Activated T-cell treated with anti-CD3 and anti-CD28 coated beads for 4 hours (primary cell): ENCODE measurements around the gene C19orf44.

Experiments used
- DNase-seq: peaks from one replicate; pipeline ENCODE4 v3.0.0-alpha.2; 2020

C19orf44 gene

DNA sequence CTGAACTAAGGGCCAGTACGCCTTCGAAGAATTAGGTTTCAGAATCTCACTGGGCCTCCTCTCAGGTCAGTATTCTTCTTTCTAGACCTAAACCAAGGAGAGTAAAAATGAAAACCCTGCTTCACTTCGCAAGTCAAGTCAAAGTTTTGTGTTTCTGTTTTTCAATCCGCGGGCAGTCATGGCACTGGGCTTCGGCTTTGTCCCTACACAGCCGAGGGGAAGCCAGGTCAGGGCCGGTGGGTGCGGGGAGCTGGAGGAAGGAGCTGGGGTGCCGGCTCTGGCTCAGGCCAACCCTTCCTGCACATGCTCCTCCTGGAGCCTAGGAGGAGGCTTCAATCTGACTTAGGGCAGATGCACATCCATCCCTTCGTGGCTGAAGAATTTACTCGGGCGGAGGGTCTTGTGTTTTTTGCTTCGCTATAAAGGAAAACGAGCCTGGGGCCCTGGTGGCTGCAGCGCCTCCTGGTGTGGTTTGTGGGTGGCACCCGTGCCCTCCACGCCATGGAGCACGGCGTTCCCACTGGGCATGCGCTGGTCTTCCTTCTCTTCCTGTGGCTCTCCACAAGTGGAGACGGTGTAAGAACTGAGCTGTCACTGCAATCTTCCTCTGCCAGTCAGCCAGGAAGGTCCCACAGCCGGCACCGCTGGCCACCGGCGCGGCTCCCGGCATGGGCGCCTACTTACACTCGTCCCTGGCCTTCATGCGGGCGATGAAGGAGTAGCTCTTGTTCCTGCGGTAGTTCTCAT, 22.5 kb downstream of the C19orf44 start:
- DNase-seq: no peak

DNA sequence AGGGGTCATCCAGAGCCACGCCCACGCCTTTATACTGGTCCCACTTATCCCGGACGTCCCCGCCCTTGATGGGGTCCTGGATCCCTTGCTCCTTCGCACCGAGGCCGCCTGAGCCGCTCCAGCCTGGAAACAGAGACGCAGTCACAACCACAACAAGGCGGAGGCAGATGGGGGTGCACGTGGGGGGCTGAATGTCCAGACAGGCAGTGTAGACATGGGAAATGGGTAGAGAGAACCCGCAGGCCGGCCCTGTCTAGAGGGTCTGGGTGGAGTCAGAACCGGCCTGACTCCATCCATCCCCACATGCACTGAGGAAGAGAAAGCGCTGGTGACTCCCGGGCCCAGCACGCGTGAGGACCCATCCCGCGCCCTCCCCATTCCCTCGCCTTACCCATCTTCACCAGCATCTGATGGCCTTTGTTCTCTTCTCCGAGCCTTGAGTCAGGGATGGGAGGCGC, 23.1 kb downstream of the C19orf44 start:
- DNase-seq: no peak

DNA sequence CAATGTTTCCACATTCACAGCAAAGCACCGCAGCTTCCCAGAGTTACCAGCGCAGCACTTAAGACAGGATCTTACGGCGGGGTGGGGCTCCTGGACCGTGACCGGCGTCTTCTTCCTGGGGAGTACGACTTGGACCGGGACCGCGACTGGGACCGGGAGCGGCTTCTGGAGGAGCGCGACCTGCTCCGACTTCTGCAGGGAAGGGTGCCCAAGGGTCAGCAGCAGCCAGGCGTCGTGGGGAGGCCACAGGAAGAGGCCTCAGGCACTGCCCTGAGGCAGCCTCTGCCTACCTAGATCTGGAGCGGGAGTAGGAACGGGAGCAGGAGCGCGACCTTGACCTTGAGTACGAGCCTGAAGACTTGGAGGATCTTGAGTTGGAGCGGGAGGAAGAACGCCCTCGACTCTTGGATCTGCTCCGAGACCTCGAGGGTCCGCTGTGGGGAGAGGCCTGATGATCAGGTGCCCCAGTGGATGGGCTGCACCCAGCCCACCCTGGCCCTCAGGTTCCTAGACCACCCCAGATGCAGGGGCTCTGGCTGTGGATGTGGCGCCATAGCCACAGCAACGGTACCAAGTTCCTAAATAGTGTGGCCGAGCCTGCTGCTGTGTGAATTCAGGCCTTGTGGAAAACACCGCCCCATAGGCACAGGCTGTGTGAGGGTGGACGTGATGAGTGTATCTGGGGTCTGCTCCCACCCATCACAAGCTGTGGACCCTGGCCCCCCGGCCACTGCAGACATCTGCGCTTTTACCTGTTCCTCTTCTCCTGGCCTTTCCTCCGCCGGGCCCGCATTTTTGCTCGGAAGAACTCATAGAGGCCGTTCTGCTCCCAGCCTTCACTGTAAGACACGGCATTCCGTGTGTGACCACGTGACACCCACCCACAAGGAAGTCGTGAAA, 24.1 kb downstream of the C19orf44 start:
- DNase-seq: no peak

DNA sequence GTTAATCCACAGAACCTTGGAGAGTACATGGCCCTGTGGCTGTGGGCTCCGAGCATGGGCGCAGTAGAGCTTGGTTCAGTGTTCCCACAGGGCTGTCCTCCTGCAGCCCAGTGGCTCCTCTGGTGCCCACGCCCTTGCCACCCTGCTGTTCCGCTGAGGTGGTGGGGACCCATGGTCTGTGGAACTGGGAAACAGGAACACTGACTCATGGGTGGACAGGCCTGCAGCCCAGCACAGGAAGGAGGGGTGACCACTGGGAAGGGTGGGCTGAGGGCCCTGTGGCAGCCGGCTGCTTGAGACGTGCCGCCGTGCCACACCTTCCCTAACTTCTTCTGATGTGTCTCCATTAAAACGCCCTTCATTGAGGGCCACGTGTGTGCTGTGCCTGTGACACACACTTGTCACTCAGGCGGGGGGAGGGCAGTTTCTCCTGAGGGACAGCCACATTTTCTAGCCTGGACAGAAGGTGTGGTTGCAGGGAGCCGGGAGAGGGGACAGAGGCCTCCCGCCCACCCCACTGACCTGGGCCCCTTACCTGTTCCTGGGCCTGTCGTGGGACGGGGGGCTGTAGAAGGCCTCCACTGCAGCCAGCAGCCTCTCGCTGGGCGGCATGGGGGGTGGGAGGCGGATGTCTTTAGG, 24.9 kb downstream of the C19orf44 start:
- DNase-seq: no peak

DNA sequence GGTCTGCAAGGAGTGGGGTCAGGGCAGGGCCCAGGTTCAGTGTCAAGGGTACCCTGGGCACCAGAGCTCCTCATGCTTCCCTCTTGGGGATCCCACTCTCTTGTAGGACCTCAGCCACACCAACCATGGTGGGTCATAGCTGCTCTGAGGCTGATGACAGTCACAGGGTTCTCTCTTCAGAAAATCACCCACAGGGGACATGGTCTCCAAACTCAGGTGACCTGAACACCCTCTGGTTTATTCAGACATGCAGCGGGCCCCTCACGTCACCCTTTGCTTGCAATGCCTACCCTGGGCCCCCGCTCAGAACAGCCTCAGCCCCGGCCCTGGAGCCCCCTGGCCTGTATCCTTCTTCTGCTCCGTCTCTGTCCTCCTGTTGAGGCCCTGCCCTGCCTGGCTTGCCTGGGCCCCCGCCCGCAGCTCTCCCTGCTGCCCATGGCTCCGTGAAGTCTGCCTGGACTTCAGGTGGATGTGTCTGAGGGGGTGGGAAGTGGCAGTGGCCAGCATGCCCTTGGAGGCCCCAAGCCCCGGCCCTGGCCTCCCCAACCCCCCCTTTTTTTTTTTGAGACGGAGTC, 25.6 kb downstream of the C19orf44 start:
- DNase-seq: no peak

DNA sequence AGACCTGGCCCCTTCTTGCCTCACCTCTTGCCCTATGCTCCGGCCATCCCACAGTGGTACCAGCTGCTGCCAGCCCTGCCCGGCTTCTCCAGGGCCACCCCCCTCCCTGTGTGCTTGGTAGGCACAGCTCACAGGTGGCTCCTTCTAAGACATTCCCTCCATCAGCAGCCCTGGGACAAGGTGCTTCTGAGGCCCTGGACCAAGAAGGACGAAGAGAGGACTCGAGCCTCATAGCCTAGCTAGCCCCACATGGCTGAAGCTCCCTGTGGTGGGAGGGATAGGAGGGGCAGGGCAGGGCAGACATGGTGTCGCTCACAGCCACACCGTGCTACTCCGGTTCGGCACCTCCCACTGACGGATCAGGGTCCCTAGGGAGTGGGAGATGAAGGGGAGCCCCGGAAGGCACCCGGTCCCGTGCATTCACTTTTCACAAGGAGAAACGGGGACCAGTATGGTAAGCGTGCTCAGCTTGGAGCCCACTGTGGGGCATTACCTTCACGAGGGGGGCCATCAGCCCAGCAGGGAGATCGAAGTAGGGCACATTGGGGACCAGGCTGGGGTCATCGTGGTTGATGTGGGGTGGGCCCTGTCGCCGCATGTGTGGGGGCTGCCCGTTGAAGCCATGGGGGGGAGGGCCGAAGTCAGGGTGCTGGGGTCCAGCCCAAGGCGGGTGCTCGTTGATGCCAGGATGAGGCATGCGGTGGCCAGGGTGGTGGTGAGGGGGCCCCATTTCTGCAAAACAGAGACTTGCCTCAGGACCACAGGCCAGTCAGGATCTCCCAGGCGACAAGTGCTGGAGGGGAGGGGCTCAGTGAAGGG, 26.6 kb downstream of the C19orf44 start:
- no peak for DNase-seq

DNA sequence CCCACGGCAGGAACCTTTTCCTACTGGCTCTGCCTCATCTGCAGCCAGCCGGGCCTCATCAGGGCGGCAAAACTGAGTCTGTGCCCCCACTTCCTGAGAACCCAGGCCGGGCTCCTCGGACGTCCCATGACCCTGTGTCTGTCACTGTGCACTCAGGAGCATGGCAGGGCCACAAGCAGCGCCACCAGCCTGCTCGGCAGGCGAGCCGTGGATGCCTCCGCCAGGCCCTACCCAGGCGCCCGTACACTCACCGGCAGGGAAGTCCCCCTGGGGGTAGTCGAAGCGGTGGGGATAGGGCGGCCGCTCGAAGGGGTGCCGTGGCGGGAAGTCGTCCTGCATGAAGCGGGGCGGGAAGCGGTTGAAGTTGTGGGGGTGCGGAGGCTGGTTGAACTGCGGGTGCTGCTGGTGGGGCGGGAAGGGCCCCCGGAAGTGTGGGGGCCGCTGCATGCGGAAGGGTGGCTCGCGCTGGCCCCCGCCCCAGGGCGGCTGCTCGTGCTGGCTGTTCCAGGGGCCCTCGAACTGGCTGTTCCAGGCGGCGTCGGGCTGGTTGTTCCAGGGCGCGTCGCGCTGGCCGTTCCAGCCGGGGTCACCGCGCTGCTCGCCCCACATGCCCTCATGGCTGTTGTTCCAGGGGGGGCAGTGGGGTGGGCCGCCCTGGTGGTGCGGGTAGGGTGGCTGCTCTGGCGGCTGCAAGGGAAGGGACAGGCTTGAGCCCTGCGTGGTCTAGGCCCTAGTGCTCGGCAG, 29.0 kb downstream of the C19orf44 start:
- DNase-seq: no peak

DNA sequence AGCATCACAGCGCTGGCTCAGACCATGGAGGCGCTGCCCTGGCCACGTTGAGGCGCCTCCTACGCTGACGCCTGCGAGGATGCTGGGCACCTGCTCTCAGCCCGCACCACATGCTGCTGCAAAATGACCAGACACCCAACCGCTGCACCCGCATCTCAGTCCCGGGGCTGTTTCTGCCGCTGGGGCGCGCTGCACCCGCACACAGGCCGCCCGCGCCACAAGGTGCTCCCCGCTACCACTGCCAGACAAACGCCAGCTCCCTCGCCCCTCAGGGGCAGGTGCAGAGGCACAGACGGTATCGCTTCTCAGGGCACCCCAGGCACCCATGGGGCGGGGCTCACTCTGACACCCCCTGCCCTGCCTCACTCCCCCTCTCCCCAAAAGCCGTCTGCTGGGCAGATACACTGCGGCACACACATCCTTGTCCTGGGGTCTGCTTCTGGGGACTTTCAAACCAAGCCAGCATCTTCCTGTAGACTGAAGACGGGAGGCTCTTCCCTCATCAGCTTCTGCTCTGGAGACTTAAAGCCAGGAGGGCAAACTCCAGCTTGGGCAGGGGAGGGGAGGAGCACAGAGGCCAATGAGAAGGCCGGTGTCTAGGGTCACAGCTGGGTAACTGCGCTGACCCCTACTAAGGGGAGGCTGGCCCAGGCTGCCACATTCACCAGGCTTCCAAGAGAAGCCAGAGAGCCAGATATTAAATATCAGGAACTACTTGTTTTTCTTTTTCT, 29.7 kb downstream of the C19orf44 start:
- no peak for DNase-seq

DNA sequence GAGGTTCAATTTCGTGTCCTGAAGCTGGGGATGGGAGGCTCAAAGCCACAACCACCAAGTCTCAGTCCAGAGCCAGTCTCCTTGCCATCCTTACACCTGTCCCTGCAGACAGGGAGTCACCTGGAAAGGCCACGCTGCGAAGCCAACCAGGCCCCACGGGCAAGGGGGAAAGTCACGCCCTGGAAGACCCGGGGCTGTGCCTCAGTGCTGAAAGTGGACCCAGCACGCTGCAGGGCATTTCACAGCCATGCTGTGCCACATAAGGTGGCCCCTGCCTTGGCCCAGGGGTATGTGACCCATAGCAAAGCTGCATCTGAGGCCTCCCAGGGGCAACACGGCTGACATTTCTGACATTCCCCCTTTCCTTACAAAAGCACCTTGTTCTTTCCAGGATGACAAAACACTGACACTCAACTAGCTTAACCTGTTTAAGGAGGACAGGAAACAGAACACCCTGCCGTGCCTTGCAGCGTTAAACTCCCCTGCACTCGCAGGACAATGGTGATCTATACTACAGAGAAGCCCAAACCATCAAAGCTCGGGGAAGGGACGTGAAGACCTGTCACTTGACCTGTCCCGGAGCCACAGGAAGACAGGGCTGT, 31.2 kb downstream of the C19orf44 start:
- DNase-seq: no peak

DNA sequence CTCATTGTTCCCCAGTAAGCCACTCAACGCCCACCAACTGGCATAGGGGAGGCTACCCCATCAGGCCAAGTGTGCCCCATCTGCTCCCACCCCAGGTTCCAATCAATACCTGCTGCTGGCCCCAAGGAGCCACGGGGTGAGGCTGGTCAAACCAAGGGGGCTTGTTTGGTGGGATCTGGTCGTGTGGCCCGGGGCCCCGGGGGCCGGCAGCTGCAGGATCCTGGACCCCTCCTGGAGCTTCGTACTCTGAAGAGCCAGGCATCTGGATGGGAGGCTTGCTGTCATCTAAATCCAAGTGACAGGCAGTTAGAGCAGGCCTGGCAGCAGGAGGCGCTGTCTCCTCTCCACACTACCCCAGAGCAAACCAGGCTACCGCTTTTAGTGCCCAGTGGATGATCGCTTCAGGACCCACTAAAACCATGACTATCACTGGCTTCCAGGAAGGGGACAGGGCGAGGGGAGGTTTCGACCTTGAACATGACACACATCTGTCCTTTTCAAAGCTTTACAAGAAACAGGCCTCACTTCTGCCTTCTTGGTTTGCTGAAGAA, 31.9 kb downstream of the C19orf44 start:
- no peak for DNase-seq

DNA sequence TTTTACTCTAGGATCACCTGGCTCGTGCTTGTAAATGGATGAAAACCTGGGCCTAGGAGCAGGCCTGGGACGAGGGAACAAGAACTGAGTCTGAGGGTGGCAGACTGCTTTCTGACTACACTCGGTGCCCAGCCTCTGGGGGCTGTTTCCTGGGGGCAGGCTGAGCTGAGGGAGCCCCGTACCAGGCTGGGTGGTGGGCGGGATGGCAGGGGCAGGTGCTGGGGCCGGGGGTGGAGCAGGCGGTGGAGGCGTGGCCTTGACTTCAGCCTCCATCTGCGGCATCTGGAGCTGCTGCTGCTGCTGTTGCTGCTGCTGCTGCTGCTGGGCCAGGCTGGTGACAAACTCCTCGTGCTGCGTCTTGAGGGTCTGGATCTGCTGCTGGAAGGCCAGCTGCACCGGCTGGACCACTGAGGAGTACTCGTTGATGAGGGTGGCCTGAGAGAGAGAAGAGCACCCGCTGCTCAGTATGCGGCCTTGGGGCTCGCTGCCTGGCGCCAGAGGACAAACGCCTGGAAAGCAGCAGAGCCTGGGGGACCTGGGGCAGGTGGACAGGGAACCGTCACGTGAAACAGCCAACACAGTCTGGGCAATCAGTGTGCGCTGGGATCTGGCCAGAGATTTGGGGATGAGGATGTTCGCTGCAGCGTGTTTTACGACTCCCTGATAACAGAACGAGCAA, 33.4 kb downstream of the C19orf44 start:
- DNase-seq: no peak

DNA sequence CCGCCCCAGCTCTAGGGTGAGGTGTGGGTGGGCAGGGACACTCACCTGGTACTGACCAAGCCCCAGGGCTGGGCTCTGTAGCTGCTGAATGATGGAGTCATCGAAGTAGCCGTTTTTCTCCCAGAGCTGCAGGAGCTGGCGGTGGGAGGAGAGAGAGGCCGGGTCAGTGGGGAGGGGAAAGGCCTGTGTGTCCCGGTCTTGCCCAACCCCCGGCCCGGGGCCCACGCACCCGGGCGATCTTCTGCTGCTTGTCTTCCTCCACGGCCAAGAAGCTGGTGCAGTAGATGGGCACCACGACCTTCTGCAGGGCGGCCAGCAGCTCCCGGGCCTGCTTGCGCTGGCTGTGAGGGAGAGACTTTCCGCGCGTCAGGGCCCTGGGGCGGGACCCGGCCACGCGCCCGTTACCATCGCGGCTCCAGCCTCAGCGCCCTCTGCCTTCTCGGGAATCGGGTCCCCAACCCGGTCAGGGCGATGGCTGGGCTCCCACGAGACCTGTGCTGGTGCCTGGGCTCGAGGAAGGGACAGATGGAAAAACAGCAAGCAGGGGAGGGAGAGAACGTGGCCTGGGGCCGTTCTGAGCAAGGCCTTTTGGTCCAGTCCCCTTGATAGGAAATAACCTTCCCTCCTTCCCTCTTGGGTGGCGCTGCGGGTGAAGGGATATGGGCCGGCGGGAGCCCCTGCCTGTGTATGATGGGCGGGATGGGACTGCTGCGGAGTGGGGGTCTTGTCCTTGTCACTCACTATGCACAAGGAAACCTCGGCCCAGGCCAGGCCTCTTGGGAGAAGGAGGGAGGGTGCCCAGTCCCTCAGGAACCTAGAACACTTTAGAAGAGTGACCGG, 34.6 kb downstream of the C19orf44 start:
- DNase-seq: no peak

DNA sequence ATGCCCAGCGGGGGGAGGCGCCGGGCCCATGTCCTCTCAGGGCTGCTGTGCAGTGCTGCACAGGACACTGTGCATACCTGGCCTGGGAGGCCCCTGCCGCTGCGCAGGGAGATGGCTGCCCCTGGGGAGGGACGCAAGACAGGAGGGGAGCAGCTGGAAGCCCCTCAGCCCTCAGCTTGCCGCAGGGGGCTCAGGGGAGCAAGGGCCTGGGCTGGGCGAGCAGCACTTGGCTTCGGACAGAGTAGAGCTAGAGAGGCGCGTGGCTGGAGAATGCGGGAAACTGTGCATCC, 35.1 kb downstream of the C19orf44 start:
- no peak for DNase-seq

DNA sequence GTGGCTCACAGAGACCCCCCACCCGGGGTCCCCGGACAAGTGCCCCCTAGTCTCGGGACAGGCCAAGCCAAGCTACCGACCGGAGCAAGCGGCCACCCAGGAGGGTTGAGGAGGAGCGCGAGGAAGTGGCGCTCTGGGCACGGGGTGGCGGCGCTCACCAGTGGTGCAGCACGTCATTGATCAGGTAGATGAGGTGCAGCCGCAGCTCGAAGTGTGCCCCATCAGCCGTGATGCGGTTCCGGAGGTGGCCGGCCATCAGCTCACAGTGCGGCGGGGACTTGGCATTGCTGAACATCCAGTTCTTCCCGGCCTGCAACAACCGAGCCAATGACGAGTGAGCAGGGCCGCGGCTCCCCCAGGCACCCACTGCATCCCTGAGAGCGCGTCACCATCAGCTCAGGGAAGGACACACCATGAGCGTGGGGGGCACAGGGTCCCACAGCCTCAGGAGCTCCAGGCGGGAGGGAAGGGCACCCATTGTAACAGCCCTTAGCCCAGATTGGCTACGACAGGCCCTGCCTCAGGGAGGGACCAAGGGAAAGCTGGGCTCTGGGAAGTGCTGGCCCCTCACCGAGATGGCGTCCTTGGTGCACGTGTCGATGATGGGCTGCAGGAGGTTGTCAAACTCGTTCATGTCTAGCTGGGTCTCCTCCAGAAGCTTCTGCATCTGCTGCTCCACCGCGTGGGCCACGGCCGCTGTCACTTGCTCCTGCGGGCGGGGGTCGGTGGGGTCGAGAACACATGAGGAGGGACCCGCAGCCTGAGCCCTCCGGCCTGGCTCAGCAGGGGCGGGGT, 36.4 kb downstream of the C19orf44 start:
- DNase-seq: no peak

DNA sequence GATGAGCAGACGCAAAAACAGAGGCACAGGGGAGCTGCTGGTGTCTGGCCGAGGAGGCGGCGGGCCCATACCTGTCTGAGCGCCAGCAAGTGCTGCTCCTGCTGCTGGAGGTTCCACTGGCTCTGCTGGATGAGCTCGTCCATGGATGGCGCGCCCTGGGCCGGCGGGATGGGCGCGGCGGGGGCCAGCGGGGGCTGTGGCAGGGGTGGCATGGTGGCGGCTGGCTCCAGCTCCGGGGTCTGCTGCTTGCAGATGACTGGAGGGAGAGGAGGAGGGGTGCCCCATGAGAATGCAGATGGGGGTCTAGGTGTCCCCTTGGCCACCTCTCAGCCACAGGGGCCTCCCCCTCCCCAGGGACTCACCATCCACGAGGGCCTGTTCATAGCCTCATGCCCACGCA, 39.2 kb downstream of the C19orf44 start:
- no peak for DNase-seq

DNA sequence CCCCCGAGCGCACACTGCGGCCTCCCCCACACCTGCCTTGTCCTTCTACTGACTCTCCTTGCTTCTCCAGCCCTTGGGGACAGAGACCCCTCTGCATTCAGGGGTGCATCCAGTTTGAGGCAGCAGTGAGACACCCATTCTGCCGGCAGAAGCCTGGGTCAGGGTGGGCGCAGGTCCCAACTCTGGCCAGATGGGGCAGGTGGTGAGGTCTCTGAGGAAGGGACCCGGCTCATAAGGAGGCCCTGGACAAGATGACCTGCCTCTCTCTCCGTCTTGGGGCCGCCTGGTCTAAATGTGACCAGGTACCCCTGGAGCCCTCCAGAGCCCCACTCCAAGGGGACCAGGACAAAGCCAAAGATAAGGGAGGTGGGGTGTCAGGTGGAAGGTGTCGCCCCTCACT, 39.9 kb downstream of the C19orf44 start:
- no peak for DNase-seq

DNA sequence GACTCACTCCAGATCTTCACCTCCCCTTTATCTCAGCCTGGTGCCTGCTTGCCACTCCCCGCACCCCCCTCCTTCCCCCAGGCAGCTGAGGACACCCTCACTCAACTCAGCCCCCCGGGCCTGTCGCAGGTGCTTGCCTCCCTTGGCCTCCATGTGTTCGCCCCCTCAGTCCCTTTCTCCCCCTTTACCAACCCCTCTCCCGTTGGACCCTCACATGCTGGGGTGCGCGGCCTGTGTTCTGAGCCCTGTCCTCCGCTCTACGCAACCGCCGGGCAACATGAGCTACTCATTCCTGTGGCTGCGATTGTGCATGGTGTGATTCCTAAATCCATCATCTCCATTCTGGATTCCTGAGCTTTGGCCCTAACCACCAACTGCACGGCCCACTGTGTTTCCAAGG, 40.9 kb downstream of the C19orf44 start:
- DNase-seq: no peak

DNA sequence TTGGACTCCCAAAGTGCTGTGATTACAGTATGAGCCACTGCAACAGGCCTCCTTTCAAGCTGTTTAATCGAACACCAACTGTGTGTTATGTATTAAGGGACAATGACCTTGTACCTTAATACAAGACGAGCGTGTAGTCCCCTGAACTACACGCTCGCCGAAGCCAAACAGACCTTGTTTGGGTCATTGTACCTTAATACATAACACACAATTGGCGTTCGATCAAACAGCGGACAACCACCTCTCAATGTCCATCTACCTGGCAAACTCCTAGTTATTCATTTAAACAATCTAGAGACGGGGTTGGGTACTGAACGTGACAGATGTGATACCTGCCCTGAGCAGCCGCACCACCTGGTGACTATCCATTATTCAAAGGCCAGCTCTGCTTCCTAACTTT, 44.8 kb downstream of the C19orf44 start:
- DNase-seq: no peak
